Loucy (cell line): ENCODE measurements around the gene SYNE4.

Experiments used
- H2AFZ ChIP-seq: fragments of 200-600 bp; sonication (generic); 2 replicates; pipeline ENCODE4 v1.6.0; 2016; ENCODE audit warnings: antibody characterized with exemption, mild to moderate bottlenecking, low read length, moderate library complexity
- H3F3A ChIP-seq: fragments of 200-600 bp; 2 replicates; pipeline ENCODE4 v1.6.0; 2016; ENCODE audit warnings: antibody characterized with exemption, low read depth, mild to moderate bottlenecking
- H3K27me3 ChIP-seq: fragments of 200-600 bp; sonication (generic); 2 replicates; pipeline ENCODE4 v1.6.1; 2014; ENCODE audit warnings: low read length, mild to moderate bottlenecking; ENCODE audit not compliant: insufficient read depth, poor library complexity, severe bottlenecking
- H3K36me3 ChIP-seq: fragments of 200-600 bp; sonication (generic); 2 replicates; pipeline ENCODE4 v1.6.1; 2016; ENCODE audit warnings: low read length; ENCODE audit not compliant: insufficient read depth
- H3K4me1 ChIP-seq: fragments of 200-600 bp; sonication (generic); 2 replicates; pipeline ENCODE4 v1.5.1; 2014; ENCODE audit warnings: low read length, mild to moderate bottlenecking; ENCODE audit not compliant: insufficient read depth, poor library complexity, severe bottlenecking
- H3K4me2 ChIP-seq: fragments of 200-600 bp; sonication (generic); 2 replicates; pipeline ENCODE4 v1.6.0; 2014; ENCODE audit warnings: antibody characterized with exemption, low read length, low read depth, mild to moderate bottlenecking; ENCODE audit not compliant: poor library complexity, severe bottlenecking
- H3K4me3 ChIP-seq: fragments of 200-600 bp; sonication (generic); 2 replicates; pipeline ENCODE4 v1.5.1; 2014; ENCODE audit warnings: low read length, mild to moderate bottlenecking, mixed read lengths; ENCODE audit not compliant: poor library complexity, severe bottlenecking
- H3K79me2 ChIP-seq: fragments of 200-600 bp; sonication (generic); 2 replicates; pipeline ENCODE4 v1.6.1; 2014; ENCODE audit warnings: low read length; ENCODE audit not compliant: insufficient read depth
- H3K9ac ChIP-seq: fragments of 200-600 bp; sonication (generic); 2 replicates; pipeline ENCODE4 v1.6.0; 2014; ENCODE audit warnings: mild to moderate bottlenecking, low read depth, low read length, moderate library complexity; ENCODE audit not compliant: poor library complexity, severe bottlenecking
- H3K9me2 ChIP-seq: fragments of 200-600 bp; sonication (generic); replicated peaks from 2 replicates; pipeline ENCODE4 v1.6.1; 2016; ENCODE audit warnings: low read depth, low read length, mixed read lengths
- H3K9me3 ChIP-seq: fragments of 200-600 bp; sonication (generic); 2 replicates; pipeline ENCODE4 v1.6.1; 2014; ENCODE audit warnings: mild to moderate bottlenecking, antibody characterized with exemption, low read length, low read depth; ENCODE audit not compliant: insufficient read depth
- H4K20me1 ChIP-seq: fragments of 200-600 bp; sonication (generic); 2 replicates; pipeline ENCODE4 v1.6.0; 2014; ENCODE audit warnings: antibody characterized with exemption, low read length, mild to moderate bottlenecking; ENCODE audit not compliant: insufficient read depth, poor library complexity, severe bottlenecking
- CTCF ChIP-seq: fragments of 200-600 bp; sonication (generic); conservative IDR thresholded peaks from 2 replicates; pipeline ENCODE4 v1.5.1; 2014; ENCODE audit warnings: mild to moderate bottlenecking, antibody characterized with exemption, low read length
- EZH2phosphoT487 ChIP-seq: fragments of 200-600 bp; IDR thresholded peaks from 2 replicates; pipeline ENCODE4 v1.6.1; 2018; ENCODE audit warnings: antibody characterized with exemption, mild to moderate bottlenecking, moderate library complexity, borderline replicate concordance

SYNE4 gene

GRCh38 chr19:36031308-36031707, 22.7 kb upstream of the SYNE4 start:
- Histone ChIP-seq H3K4me1 (peaks cover 8% of the 10 kb centered on the region), H3F3A (no peaks in the 10 kb centered on the region)
- TF ChIP-seq CTCF (no peak), EZH2phosphoT487 (no peak)

GRCh38 chr19:36030264-36031148, 21.9 kb upstream of the SYNE4 start:
- Histone ChIP-seq H3K9ac (no peak overlapping the region), H3K36me3 (no peaks in the 10 kb centered on the region), H3K4me2 (no peak overlapping the region), H3K9me3 (no peaks in the 10 kb centered on the region), H3K4me3 (no peak overlapping the region), H3K4me1 (peaks cover 5% of the 10 kb centered on the region), H3F3A (no peaks in the 10 kb centered on the region), H4K20me1 (no peaks in the 10 kb centered on the region), H3K9me2 (no peaks in the 10 kb centered on the region), H2AFZ (no peak overlapping the region), H3K79me2 (no peaks in the 10 kb centered on the region), H3K27me3 (no peaks in the 10 kb centered on the region)
- TF ChIP-seq CTCF = no peak
- TF ChIP-seq EZH2phosphoT487 = no peak

More at GRCh38 chr19:36031308-36031707, 22.7 kb upstream of the SYNE4 start:
- no peaks in the 10 kb centered on the region for H3K9me2 ChIP-seq
- no peak overlapping the region for H3K4me2 ChIP-seq
- no peaks in the 10 kb centered on the region for H3K79me2 ChIP-seq
- H3K9me3 ChIP-seq = no peaks in the 10 kb centered on the region
- no peaks in the 10 kb centered on the region for H4K20me1 ChIP-seq
- H3K4me3 ChIP-seq = no peak overlapping the region
- no peaks in the 10 kb centered on the region for H3K36me3 ChIP-seq
- no peak overlapping the region for H3K9ac ChIP-seq
- no peaks in the 10 kb centered on the region for H3K27me3 ChIP-seq
- no peak overlapping the region for H2AFZ ChIP-seq

GRCh38 chr19:36028313-36029041, 19.9 kb upstream of the SYNE4 start:
- H3K4me2 ChIP-seq = no peak overlapping the region
- TF ChIP-seq CTCF = no peak
- TF ChIP-seq EZH2phosphoT487 = no peak
- no peak overlapping the region for H3K9ac ChIP-seq
- H3K79me2 ChIP-seq = no peaks in the 10 kb centered on the region
- H3K36me3 ChIP-seq = no peaks in the 10 kb centered on the region
- H3F3A ChIP-seq = no peaks in the 10 kb centered on the region
- H2AFZ ChIP-seq = no peak overlapping the region
- H4K20me1 ChIP-seq = no peaks in the 10 kb centered on the region
- H3K4me3 ChIP-seq = no peak overlapping the region
- no peaks in the 10 kb centered on the region for H3K4me1 ChIP-seq
- H3K27me3 ChIP-seq = no peaks in the 10 kb centered on the region
- H3K9me2 ChIP-seq = no peaks in the 10 kb centered on the region
- H3K9me3 ChIP-seq = no peaks in the 10 kb centered on the region
